ENCODE measurements around the gene BAHCC1.

DNA sequence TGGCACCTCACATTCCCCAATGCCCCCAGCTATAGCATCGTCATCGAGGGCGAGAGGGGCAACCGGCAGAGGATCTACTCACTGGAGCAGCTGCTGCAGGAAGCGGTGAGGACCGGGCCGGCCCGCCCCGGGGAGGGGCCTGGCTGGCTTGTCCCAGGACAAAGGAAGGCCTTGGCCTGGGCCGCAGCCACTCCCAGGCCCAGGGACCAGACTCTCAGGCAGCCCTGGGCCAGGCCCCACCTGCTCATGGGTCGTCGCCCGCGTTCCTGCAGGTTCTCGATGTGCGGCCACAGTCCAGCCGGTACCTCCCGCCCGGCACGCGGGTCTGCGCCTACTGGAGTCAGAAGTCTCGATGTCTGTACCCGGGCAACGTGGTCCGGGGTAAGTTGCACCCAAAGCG is 64.0 kb downstream of the BAHCC1 start:
- TF ChIP-seq SUZ12 (IDR thresholded peaks at IDR 0.05; ENCODE audit: extremely low read depth, insufficient read depth, insufficient read length) (no peak), YY1 (IDR thresholded peaks at IDR 0.05; ENCODE audit: insufficient read depth, insufficient read length) (no peak), ZNF274 (IDR thresholded peaks at IDR 0.05; ENCODE audit: low read depth, low read length) (no peak)

Measured in NT2/D1 (cell line).